ENCODE measurements around the gene ALS2.

DNA sequence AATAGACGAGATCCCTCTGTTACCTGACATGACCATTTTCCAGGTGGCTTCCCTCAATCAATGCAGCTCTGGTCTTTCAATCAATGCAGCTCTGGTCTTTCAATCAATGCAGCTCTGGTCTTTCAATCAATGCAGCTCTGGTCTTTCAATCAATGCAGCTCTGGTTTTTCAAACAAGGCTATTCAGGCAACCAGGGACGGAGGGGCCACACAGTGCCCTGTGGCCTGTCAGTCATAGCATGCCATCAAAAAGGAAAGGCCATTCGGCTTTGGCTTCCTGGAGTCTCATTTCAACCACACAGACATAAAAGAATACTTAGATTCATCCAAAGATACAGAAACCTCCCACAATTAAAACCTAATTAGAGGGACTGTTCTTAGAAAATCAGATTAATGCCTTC is 95.6 kb downstream of the ALS2 start:
- no peak for TF ChIP-seq POLR2AphosphoS5 (IDR thresholded peaks at IDR 0.05)
- TF ChIP-seq, protein P1, sequence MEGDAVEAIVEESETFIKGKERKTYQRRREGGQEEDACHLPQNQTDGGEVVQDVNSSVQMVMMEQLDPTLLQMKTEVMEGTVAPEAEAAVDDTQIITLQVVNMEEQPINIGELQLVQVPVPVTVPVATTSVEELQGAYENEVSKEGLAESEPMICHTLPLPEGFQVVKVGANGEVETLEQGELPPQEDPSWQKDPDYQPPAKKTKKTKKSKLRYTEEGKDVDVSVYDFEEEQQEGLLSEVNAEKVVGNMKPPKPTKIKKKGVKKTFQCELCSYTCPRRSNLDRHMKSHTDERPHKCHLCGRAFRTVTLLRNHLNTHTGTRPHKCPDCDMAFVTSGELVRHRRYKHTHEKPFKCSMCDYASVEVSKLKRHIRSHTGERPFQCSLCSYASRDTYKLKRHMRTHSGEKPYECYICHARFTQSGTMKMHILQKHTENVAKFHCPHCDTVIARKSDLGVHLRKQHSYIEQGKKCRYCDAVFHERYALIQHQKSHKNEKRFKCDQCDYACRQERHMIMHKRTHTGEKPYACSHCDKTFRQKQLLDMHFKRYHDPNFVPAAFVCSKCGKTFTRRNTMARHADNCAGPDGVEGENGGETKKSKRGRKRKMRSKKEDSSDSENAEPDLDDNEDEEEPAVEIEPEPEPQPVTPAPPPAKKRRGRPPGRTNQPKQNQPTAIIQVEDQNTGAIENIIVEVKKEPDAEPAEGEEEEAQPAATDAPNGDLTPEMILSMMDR (IDR thresholded peaks at IDR 0.05) = no peak

Measured in prostate gland (tissue), 2 donors.